Vagina (tissue), 2 donors: ENCODE measurements around the gene RNF32.

Experiments
- POLR2A ChIP-seq, 2 donors: fragments of 450-650 bp; IDR thresholded peaks; one replicate each; pipeline ENCODE4 v1.6.1; 2017; ENCODE audit warnings: antibody characterized with exemption in 2 of 2, mild to moderate bottlenecking in 2 of 2, moderate library complexity in 2 of 2
- TF ChIP-seq, protein P1 (sequence below), 3 experiments: fragments of 450-650 bp in 2 of 3; fragments of 200-600 bp in 1 of 3; sonication (generic) in 1 of 3; IDR thresholded peaks; one replicate each; pipeline ENCODE4 v1.5.1; 2017 to 2019; ENCODE audit warnings: antibody characterized with exemption in 3 of 3, mild to moderate bottlenecking in 2 of 3, moderate library complexity in 2 of 3

DNA sequence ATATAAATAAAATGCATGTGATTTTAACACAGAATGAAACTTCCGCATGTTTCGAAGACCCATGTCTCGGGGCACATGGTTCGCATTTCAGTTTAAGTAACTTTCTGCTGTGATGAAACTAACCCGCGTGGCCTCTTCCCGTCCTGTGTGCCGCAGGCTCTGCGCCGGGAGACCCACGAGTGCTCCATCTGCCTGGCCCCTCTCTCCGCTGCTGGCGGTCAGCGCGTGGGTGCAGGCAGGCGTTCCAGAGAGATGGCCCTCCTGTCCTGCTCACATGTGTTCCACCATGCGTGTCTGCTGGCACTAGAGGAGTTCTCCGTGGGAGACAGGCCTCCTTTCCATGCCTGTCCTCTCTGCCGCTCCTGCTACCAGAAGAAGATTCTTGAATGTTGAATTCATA is 35.7 kb downstream of the RNF32 start:
- no peak for TF ChIP-seq POLR2A (IDR thresholded peaks at IDR 0.05)
- TF ChIP-seq, protein P1, sequence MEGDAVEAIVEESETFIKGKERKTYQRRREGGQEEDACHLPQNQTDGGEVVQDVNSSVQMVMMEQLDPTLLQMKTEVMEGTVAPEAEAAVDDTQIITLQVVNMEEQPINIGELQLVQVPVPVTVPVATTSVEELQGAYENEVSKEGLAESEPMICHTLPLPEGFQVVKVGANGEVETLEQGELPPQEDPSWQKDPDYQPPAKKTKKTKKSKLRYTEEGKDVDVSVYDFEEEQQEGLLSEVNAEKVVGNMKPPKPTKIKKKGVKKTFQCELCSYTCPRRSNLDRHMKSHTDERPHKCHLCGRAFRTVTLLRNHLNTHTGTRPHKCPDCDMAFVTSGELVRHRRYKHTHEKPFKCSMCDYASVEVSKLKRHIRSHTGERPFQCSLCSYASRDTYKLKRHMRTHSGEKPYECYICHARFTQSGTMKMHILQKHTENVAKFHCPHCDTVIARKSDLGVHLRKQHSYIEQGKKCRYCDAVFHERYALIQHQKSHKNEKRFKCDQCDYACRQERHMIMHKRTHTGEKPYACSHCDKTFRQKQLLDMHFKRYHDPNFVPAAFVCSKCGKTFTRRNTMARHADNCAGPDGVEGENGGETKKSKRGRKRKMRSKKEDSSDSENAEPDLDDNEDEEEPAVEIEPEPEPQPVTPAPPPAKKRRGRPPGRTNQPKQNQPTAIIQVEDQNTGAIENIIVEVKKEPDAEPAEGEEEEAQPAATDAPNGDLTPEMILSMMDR (IDR thresholded peaks at IDR 0.05): no peak
